Fibroblast of pulmonary artery (primary cell): ENCODE data around the gene MRPS35.

Experiments
- DNase-seq: peaks from one replicate; pipeline ENCODE4 v3.0.0-alpha.2; 2010; ENCODE audit warnings: low read depth
- H3K4me3 ChIP-seq: replicated peaks from 2 replicates; pipeline ENCODE4 v1.5.1; 2011; ENCODE audit warnings: low read depth, mild to moderate bottlenecking, control low read depth, low read length, moderate library complexity
- CTCF ChIP-seq: IDR thresholded peaks from 2 replicates; pipeline ENCODE4 v1.5.1; 2011; ENCODE audit warnings: mild to moderate bottlenecking, control low read depth, low read length, inconsistent platforms; ENCODE audit errors: missing control alignments

The MRPS35 gene

DNA sequence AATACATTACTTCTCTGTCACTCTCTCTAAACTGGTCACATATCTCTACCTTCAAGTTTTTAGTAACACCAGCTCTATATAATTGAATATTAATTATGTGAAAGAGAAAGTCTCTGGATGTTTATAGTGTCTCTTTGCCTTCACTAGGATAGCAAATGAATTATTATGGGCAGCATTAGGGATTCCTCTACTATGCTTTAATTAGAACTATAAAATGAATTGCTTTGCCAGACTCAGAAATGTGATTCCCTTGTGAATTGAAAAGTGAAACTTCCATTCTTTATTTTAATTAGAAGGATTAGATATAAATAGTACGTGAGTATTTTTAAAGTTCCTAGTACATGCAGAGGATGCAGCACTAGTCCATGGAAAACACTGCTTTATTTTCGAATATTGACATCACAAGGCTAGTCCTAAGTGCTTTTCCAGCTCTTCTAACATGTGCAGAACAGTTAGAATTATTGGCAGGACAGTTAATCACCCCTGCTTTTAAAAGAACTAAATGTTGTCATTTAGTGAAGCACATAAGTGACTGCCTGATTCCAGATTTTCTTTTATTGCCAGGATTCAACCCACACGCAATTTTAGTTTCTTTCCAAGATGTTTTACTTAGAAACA lies 37.4 kb upstream of the MRPS35 start:
- no peak for TF ChIP-seq CTCF

GRCh38 chr12:27674989-27675388 lies 35.6 kb upstream of the MRPS35 start:
- H3K4me3 ChIP-seq = no peak overlapping the region
- no peak for TF ChIP-seq CTCF
- no peak for DNase-seq

More for the DNA sequence above, 37.4 kb upstream of the MRPS35 start:
- DNase-seq = no peak
- no peak overlapping the region for H3K4me3 ChIP-seq

DNA sequence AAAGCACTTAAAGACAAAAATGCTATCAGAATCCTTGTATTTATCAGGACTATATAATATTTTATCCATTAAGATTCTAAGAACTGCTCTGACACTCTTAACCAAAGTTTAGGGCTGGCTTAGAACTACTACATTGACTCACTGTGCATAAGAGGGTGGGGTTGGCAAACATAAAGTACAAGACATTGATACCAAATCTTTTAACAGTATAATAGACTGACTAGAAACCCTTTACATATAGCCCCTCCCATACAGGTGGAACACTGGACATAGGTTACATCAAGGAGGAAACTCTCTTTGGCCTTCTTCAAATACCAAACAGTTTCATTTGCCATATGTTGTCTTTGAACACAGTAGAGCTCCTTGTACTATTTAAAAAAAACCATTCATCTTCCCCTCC lies 30.0 kb upstream of the MRPS35 start:
- H3K4me3 ChIP-seq = no peak overlapping the region
- no peak for TF ChIP-seq CTCF
- DNase-seq = no peak

DNA sequence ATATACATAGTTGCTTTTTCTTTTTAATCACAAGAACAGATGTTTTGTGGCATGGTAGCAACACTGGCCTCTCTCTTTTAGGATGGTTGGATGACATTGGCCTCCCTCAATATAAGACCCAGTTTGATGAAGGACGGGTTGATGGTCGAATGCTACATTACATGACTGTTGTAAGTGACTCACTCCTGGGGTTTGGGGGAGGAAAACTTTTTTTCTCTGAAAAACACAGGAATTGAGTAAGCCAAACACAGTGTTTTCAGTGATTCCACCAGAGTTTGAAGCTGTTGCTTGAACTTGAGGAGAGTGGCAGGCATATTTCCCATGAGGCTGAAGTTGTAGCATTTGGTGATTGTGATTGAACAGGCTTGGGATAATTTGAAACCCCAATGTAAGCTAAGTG lies 28.1 kb upstream of the MRPS35 start:
- H3K4me3 ChIP-seq = no peak overlapping the region
- peak; percentile 50 for DNase-seq
- no peak for TF ChIP-seq CTCF

DNA sequence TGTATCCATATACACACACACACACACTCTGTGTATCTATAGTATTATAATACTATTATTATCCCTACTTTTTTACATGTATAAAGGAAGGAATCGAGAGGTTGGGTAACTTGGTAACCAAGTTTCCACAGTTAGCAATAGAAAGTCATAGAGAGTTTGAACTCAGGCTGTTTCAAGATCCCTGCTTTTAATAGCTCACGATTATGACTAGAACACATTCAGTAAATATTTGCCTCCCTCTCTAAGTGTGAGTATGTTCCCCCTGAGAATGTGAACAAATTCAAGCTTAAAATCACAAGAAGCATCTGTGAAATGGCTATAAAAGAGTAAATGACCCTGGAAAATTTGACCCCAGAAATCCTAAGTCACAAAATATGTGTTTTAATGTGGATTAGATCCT lies 25.4 kb upstream of the MRPS35 start:
- H3K4me3 ChIP-seq = no peak overlapping the region
- TF ChIP-seq CTCF = no peak
- no peak for DNase-seq

DNA sequence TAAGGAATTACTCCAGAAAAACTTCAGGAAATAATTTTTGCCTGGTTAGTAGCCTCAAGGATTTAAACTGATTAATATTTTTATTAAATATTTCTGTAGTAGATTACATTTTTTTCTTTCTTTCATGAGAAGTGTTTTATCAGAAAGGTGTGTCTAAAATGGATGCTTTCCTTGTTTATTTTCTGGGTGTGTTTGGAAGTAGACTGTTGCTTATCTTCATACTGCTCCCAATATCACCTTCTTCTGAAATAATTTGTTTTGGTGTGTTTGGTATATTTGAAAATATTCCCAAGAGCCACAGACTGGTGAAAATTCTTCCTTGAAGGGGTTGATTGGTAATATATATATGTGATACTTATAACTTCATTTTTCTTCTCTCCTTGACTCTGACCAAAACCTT lies 24.5 kb upstream of the MRPS35 start:
- no peak overlapping the region for H3K4me3 ChIP-seq
- TF ChIP-seq CTCF = no peak
- DNase-seq = no peak

DNA sequence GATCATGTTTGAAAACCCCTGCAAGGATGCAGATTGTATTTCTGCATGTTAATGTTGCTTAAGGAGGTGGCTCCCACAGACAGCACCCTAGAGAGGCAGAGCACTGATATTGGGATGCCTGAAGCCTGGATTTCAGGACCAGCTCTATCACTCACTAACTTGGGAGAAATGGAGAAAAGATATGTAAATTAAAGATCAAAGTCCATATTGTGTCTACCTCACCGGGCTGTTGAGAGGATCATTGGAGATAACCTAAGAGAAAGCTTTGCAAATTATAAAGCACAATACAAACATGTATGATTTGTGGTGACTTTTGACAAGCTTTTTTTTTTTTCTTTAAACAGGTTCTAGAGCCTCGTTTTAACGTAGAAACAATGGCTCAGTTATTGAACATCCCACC lies 22.0 kb upstream of the MRPS35 start:
- H3K4me3 ChIP-seq = no peak overlapping the region
- no peak for TF ChIP-seq CTCF
- no peak for DNase-seq
